ENCODE measurements around the gene SLC9C1. TPM values are rescaled to one million over a fixed set of nuclear protein-coding genes. Genes with fewer than 3 reads are reported as not detected.

SLC9C1 gene
- total RNA-seq, 1 experiment from 2014 or later, result 0.50 TPM

GRCh38 chr3:112247900-112248299 is 46.1 kb downstream of the SLC9C1 start:
- TF ChIP-seq, protein P1, sequence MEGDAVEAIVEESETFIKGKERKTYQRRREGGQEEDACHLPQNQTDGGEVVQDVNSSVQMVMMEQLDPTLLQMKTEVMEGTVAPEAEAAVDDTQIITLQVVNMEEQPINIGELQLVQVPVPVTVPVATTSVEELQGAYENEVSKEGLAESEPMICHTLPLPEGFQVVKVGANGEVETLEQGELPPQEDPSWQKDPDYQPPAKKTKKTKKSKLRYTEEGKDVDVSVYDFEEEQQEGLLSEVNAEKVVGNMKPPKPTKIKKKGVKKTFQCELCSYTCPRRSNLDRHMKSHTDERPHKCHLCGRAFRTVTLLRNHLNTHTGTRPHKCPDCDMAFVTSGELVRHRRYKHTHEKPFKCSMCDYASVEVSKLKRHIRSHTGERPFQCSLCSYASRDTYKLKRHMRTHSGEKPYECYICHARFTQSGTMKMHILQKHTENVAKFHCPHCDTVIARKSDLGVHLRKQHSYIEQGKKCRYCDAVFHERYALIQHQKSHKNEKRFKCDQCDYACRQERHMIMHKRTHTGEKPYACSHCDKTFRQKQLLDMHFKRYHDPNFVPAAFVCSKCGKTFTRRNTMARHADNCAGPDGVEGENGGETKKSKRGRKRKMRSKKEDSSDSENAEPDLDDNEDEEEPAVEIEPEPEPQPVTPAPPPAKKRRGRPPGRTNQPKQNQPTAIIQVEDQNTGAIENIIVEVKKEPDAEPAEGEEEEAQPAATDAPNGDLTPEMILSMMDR (conservative IDR thresholded peaks at IDR 0.05), result no peak
- no peaks in the 10 kb centered on the region for H3K4me1 ChIP-seq (ENCODE audit: insufficient read depth, low read length)
- no peak overlapping the region for H3K9ac ChIP-seq (ENCODE audit: extremely low read depth, insufficient read length, low read length)
- H3T11ph ChIP-seq (ENCODE audit: low read length), result no peak overlapping the region
- H3K79me1 ChIP-seq (ENCODE audit: insufficient read depth, low read depth, low read length, poor library complexity, severe bottlenecking), result no peaks in the 10 kb centered on the region
- H3K27ac Mint-ChIP-seq, result no peak overlapping the region
- no peak overlapping the region for H3K4me2 ChIP-seq (ENCODE audit: insufficient read depth, insufficient read length, low read length)
- H3K9me3 ChIP-seq (ENCODE audit: control insufficient read depth, low read depth, low read length), result no peaks in the 10 kb centered on the region
- no peak overlapping the region for H2AK5ac ChIP-seq (ENCODE audit: insufficient read length, low read length)
- no peak overlapping the region for H3K56ac ChIP-seq (ENCODE audit: insufficient read length, low read depth, low read length)
- H4K8ac ChIP-seq (replicated peaks; ENCODE audit: insufficient read length, low read depth, low read length), result no peak overlapping the region
- H2AFZ ChIP-seq (ENCODE audit: low read length), result no peak overlapping the region
- H2BK120ac ChIP-seq (ENCODE audit: low read depth, low read length, poor library complexity, severe bottlenecking), result no peak overlapping the region
- no peaks in the 10 kb centered on the region for H3K36me3 Mint-ChIP-seq (ENCODE audit: insufficient read depth in 1 of 3, low read depth in 3 of 3)
- H4K5ac ChIP-seq (ENCODE audit: insufficient read length, low read depth, low read length), result no peak overlapping the region
- no peaks in the 10 kb centered on the region for H4K20me1 ChIP-seq (ENCODE audit: control insufficient read depth, insufficient read depth, insufficient read length)
- no peaks in the 10 kb centered on the region for H3K79me2 ChIP-seq (ENCODE audit: insufficient read depth, low read length)
- no peaks in the 10 kb centered on the region; a peak in 2 of 5 replicates for H3K9me3 Mint-ChIP-seq
- no peaks in the 10 kb centered on the region for H3K4me1 Mint-ChIP-seq
- no peak overlapping the region for H3K27ac ChIP-seq (ENCODE audit: insufficient read length, low read depth, low read length)
- H3K4ac ChIP-seq (ENCODE audit: low read depth, low read length), result no peak overlapping the region
- H4K91ac ChIP-seq (ENCODE audit: insufficient read length, low read depth, low read length), result no peak overlapping the region
- H3K23ac ChIP-seq (ENCODE audit: insufficient read length, low read depth, low read length), result no peak overlapping the region
- no peak overlapping the region for H2BK12ac ChIP-seq (ENCODE audit: insufficient read length, low read depth, low read length)
- no peak overlapping the region for H3K18ac ChIP-seq (ENCODE audit: insufficient read length, low read depth, low read length)
- H3K27me3 ChIP-seq (ENCODE audit: insufficient read depth, low read length), result no peaks in the 10 kb centered on the region
- no peak overlapping the region for H2BK5ac ChIP-seq (ENCODE audit: insufficient read length, low read length)
- WGBS (ENCODE audit: extremely low coverage, insufficient read length, low lambda C conversion rate), result no CpG with 5 or more reads among the region's 4 CpGs
- H3K27me3 Mint-ChIP-seq (ENCODE audit: low read depth), result no peaks in the 10 kb centered on the region
- H3K23me2 ChIP-seq (ENCODE audit: insufficient read length, low read depth, low read length, poor library complexity, severe bottlenecking), result no peaks in the 10 kb centered on the region
- H3K14ac ChIP-seq (ENCODE audit: insufficient read depth, low read length), result no peak overlapping the region
- no peak overlapping the region for H2BK20ac ChIP-seq (ENCODE audit: low read depth, low read length, poor library complexity, severe bottlenecking)
- no peak overlapping the region for H2BK15ac ChIP-seq (ENCODE audit: low read depth, low read length)
- H3K4me3 Mint-ChIP-seq, result no peak overlapping the region
- no peak for DNase-seq
